B cell (primary cell): ENCODE measurements around the gene SUGP2. TPM values are rescaled to one million over a fixed set of nuclear protein-coding genes. Genes with fewer than 3 reads are reported as not detected.

Experiments
- ATAC-seq: fragments of 200-7000 bp; cut with Tn5 transposase; one replicate; pipeline ENCODE4 v1.10.0; 2021; ENCODE audit warnings: low read depth, mild to moderate bottlenecking, moderate number of reproducible peaks, moderate library complexity
- CTCF ChIA-PET: fragments of 350-600 bp; sonication (Branson Sonifier 250); formaldehyde crosslinking; loops from one replicate; lab custom pipeline; 2021; ENCODE audit warnings: antibody characterized with exemption, inconsistent platforms; lab: Charles Lee
- POLR2A ChIA-PET: fragments of 350-600 bp; sonication (Branson Sonifier 250); formaldehyde crosslinking; loops from one replicate; lab custom pipeline; 2021; ENCODE audit warnings: antibody characterized with exemption; lab: Charles Lee
- DNase-seq: peaks from one replicate; pipeline ENCODE4 v3.0.0; 2013
- H2AFZ ChIP-seq: 2 replicates; pipeline ENCODE4 v1.6.1; 2012; ENCODE audit warnings: mild to moderate bottlenecking, low read depth, low read length; ENCODE audit not compliant: insufficient read depth, poor library complexity, severe bottlenecking
- H3K27ac ChIP-seq, 2 donors: 1 replicate in 1 of 2; 2 replicates in 1 of 2; pipeline ENCODE4 v1.5.1; 2012 to 2013; ENCODE audit warnings: low read length in 2 of 2, mild to moderate bottlenecking in 2 of 2, moderate library complexity in 1 of 2
- H3K27me3 ChIP-seq, 4 experiments: fragments of 200-600 bp in 1 of 4; sonication (generic) in 1 of 4; replicated peaks in 1 of 4; 1 replicate in 2 of 4; 2 replicates in 2 of 4; pipeline versions ENCODE4 v1.6.1 to v1.7.0; 2013 to 2016; ENCODE audit warnings: low read length in 3 of 4, mild to moderate bottlenecking in 2 of 4, mixed read lengths in 1 of 4, moderate library complexity in 1 of 4; ENCODE audit not compliant: insufficient read depth in 4 of 4, control insufficient read depth in 3 of 4; ENCODE audit errors: control extremely low read depth in 1 of 4
- H3K36me3 ChIP-seq, 2 experiments: replicated peaks in 1 of 2; 1 replicate in 1 of 2; 2 replicates in 1 of 2; pipeline versions ENCODE4 v1.6.1 to v1.7.1; 2013; ENCODE audit warnings: low read length in 1 of 2; ENCODE audit not compliant: insufficient read depth in 2 of 2, control insufficient read depth in 1 of 2; ENCODE audit errors: control extremely low read depth in 1 of 2, extremely low read depth in 1 of 2
- H3K4me1 ChIP-seq, 2 donors: fragments of 200-600 bp in 1 of 2; sonication (generic) in 1 of 2; 1 replicate in 1 of 2; 2 replicates in 1 of 2; pipeline versions ENCODE4 v1.5.1 to v1.6.1; 2013 to 2017; ENCODE audit warnings: low read length in 2 of 2; ENCODE audit not compliant: control insufficient read depth in 2 of 2, insufficient read depth in 2 of 2
- H3K4me2 ChIP-seq: replicated peaks from 2 replicates; pipeline ENCODE3; 2012; ENCODE audit warnings: mild to moderate bottlenecking, low read depth, low read length; ENCODE audit not compliant: poor library complexity, severe bottlenecking
- H3K4me3 ChIP-seq, 5 experiments: fragments of 200-600 bp in 1 of 5; sonication (generic) in 1 of 5; 1 replicate in 3 of 5; 2 replicates in 2 of 5; pipeline versions ENCODE4 v1.5.1 to v1.7.0; 2011 to 2016; ENCODE audit warnings: low read length in 4 of 5, mild to moderate bottlenecking in 4 of 5, low read depth in 2 of 5, control low read depth in 1 of 5, moderate library complexity in 1 of 5; ENCODE audit not compliant: insufficient read depth in 1 of 5; ENCODE audit errors: control extremely low read depth in 1 of 5, extremely low read depth in 1 of 5
- H3K79me2 ChIP-seq: fragments of 200-600 bp; sonication (generic); one replicate; pipeline ENCODE4 v1.6.0; 2016; ENCODE audit warnings: low read length; ENCODE audit not compliant: control insufficient read depth, insufficient read depth
- H3K9ac ChIP-seq: fragments of 200-600 bp; sonication (generic); 2 replicates; pipeline ENCODE4 v1.6.1; 2017; ENCODE audit warnings: mild to moderate bottlenecking, low read length, moderate library complexity
- H3K9me3 ChIP-seq, 3 donors: one replicate each; pipeline versions ENCODE4 v1.6.1 to v1.7.1; 2013; ENCODE audit warnings: low read length in 2 of 3; ENCODE audit not compliant: control insufficient read depth in 2 of 3, insufficient read depth in 1 of 3; ENCODE audit errors: control extremely low read depth in 1 of 3
- H4K20me1 ChIP-seq: 2 replicates; pipeline ENCODE4 v1.6.0; 2012; ENCODE audit warnings: mild to moderate bottlenecking, low read length; ENCODE audit not compliant: insufficient read depth, control insufficient read depth, poor library complexity, severe bottlenecking
- H3K27ac Mint-ChIP-seq: one replicate; pipeline ENCODE4 v1.8.0; 2021; ENCODE audit warnings: mixed read lengths
- H3K27me3 Mint-ChIP-seq: one replicate; pipeline ENCODE4 v1.8.0; 2021; ENCODE audit warnings: mixed read lengths
- H3K4me1 Mint-ChIP-seq: one replicate; pipeline ENCODE4 v1.8.0; 2021; ENCODE audit warnings: mixed read lengths
- H3K4me3 Mint-ChIP-seq: one replicate; pipeline ENCODE4 v1.8.0; 2021; ENCODE audit warnings: mixed read lengths
- H3K9me3 Mint-ChIP-seq: one replicate; pipeline ENCODE4 v1.8.0; 2022; ENCODE audit warnings: mixed read lengths; ENCODE audit not compliant: insufficient read depth
- EZH2 ChIP-seq: IDR thresholded peaks from 2 replicates; pipeline ENCODE4 v1.6.1; 2012; ENCODE audit warnings: borderline replicate concordance, low read depth, mild to moderate bottlenecking, moderate library complexity, low read length; ENCODE audit not compliant: insufficient read depth, poor library complexity, severe bottlenecking
- WGBS: methylation state at CpG from one replicate; pipeline ENCODE4 v1.1.5; 2013; ENCODE audit warnings: missing lambda C conversion rate; ENCODE audit not compliant: insufficient coverage; 5-methylcytosine and 5-hydroxymethylcytosine counted together
- intact Hi-C: fragments of 100-400 bp; cut with micrococcal nuclease; formaldehyde crosslinking; loops from one replicate; pipeline ENCODE4 v1.10.0; 2022
- polyA plus RNA-seq: library from polyadenylated mRNA; depleted of rRNA; stranded (reverse); fragments of >200 nt; gene quantifications from 2 replicates; pipeline ENCODE4 v1.2.3, GENCODE V29; 2012
- total RNA-seq, 2 donors: library from RNA; stranded (reverse); fragments of 120-200 nt in 1 of 2; gene quantifications; 1 replicate in 1 of 2; 2 replicates in 1 of 2; pipeline versions ENCODE4 v1.2.3 to v1.2.4, GENCODE V29; 2013 to 2022
- TF ChIP-seq, protein P1 (sequence below): fragments of 200-600 bp; IDR thresholded peaks from one replicate; pipeline ENCODE4 v1.8.0; 2022; ENCODE audit warnings: antibody characterized with exemption, mild to moderate bottlenecking

The SUGP2 gene
- total and polyA plus RNA-seq, 2 donors (not counting 1 experiment from before 2014, with no cell fraction given), result 132 to 154 TPM

GRCh38 chr19:18972301-18972811 lies 61.0 kb downstream of the SUGP2 start:
- ATAC-seq, result no peak

More at GRCh38 chr19:18972301-18972811, 61.0 kb downstream of the SUGP2 start:
- Histone ChIP-seq H3K4me1 (no peaks in the 10 kb centered on the region), H3K4me3 (no peak overlapping the region), H3K9ac (no peak overlapping the region), H3K36me3 (no peaks in the 10 kb centered on the region), H3K9me3 (peaks cover 0 to 10% (median 0%) of the 10 kb centered on the region in 3 donors), H3K79me2 (no peaks in the 10 kb centered on the region), H2AFZ (no peak overlapping the region), H3K4me2 (no peak overlapping the region), H3K27ac (no peak overlapping the region), H4K20me1 (no peaks in the 10 kb centered on the region), H3K27me3 (peaks cover 0 to 2% (median 0%) of the 10 kb centered on the region in 4 experiments)
- Mint-ChIP-seq H3K4me1 (no peaks in the 10 kb centered on the region), H3K9me3 (no peaks in the 10 kb centered on the region), H3K4me3 (no peak overlapping the region), H3K27ac (no peak overlapping the region), H3K27me3 (peaks cover 15% of the 10 kb centered on the region)
- WGBS, result 23% methylated on average over 5 of the region's 12 CpGs
- ChIA-PET CTCF (interaction anchor here (0.6 kb wide), 1 partner anchor 132 kb away, joined by 3 read pairs; no protein-coding TSS in a partner anchor), POLR2A (no interaction called here)
- intact Hi-C loops, result no loop called here
- no peak for DNase-seq
- no peak for TF ChIP-seq EZH2
- TF ChIP-seq, protein P1, sequence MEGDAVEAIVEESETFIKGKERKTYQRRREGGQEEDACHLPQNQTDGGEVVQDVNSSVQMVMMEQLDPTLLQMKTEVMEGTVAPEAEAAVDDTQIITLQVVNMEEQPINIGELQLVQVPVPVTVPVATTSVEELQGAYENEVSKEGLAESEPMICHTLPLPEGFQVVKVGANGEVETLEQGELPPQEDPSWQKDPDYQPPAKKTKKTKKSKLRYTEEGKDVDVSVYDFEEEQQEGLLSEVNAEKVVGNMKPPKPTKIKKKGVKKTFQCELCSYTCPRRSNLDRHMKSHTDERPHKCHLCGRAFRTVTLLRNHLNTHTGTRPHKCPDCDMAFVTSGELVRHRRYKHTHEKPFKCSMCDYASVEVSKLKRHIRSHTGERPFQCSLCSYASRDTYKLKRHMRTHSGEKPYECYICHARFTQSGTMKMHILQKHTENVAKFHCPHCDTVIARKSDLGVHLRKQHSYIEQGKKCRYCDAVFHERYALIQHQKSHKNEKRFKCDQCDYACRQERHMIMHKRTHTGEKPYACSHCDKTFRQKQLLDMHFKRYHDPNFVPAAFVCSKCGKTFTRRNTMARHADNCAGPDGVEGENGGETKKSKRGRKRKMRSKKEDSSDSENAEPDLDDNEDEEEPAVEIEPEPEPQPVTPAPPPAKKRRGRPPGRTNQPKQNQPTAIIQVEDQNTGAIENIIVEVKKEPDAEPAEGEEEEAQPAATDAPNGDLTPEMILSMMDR, result no peak
